DMS153 treated with DMSO at 0.1 percent for 48 hours (cell line): ENCODE data around the gene SLC9C2.
A peak's percentile ranks its signal among the peaks of the same experiment; 100 is the strongest.
"Not testable (repeated sequence)": the region's sequence is repeated elsewhere in the genome, so short reads cannot be mapped to it uniquely, and the experiment has no call there.

Source experiments
- DNase-seq: peaks from one replicate; lab custom pipeline; 2025; ENCODE audit not compliant: unreplicated experiment; lab: John Stamatoyannopoulos, UW

Gene SLC9C2

GRCh38 chr1:173485401-173485800 is 117.5 kb downstream of the SLC9C2 start:
- no peak for DNase-seq

- DNase-seq = no peak
Observed at GRCh38 chr1:173484276-173484675, 118.6 kb downstream of the SLC9C2 start.

GRCh38 chr1:173482683-173483082 is 120.2 kb downstream of the SLC9C2 start:
- DNase-seq = no peak

GRCh38 chr1:173481195-173481772 is 121.6 kb downstream of the SLC9C2 start:
- no peak for DNase-seq

- DNase-seq = no peak
Observed at GRCh38 chr1:173479649-173480048, 123.2 kb downstream of the SLC9C2 start.

- no peak for DNase-seq
Observed at GRCh38 chr1:173478094-173478674, 124.7 kb downstream of the SLC9C2 start.

GRCh38 chr1:173477286-173478093 is 125.4 kb downstream of the SLC9C2 start, which contains the start of gene PRDX6:
Gene PRDX6, plus strand, starts transcription at chr1:173477335. Its CDS starts 63 bp downstream, at chr1:173477398.
- peak; percentile 74 for DNase-seq

GRCh38 chr1:173476665-173477285 is 126.1 kb downstream of the SLC9C2 start:
- peak; percentile 95 for DNase-seq

- DNase-seq = no peak
Observed at GRCh38 chr1:173476197-173476664, 126.6 kb downstream of the SLC9C2 start.

GRCh38 chr1:173475564-173476196 is 127.2 kb downstream of the SLC9C2 start:
- no peak for DNase-seq

GRCh38 chr1:173474780-173475421 is 128.0 kb downstream of the SLC9C2 start:
- not testable (repeated sequence) for DNase-seq

- DNase-seq = no peak
Observed at GRCh38 chr1:173474097-173474779, 128.6 kb downstream of the SLC9C2 start.

- DNase-seq = no peak
Observed at GRCh38 chr1:173473599-173474011, 129.3 kb downstream of the SLC9C2 start.

GRCh38 chr1:173470608-173471007 is 132.3 kb downstream of the SLC9C2 start:
- no peak for DNase-seq

GRCh38 chr1:173469656-173470055 is 133.2 kb downstream of the SLC9C2 start:
- no peak for DNase-seq

- no peak for DNase-seq
Observed at GRCh38 chr1:173467426-173467825, 135.4 kb downstream of the SLC9C2 start.

GRCh38 chr1:173464185-173464584 is 138.7 kb downstream of the SLC9C2 start:
- DNase-seq = not testable (repeated sequence)

- DNase-seq = not testable (repeated sequence)
Observed at GRCh38 chr1:173462666-173463065, 140.2 kb downstream of the SLC9C2 start.

- no peak for DNase-seq
Observed at GRCh38 chr1:173459885-173460284, 143.0 kb downstream of the SLC9C2 start.

GRCh38 chr1:173454966-173455524 is 147.8 kb downstream of the SLC9C2 start:
- DNase-seq = no peak
